GM23338 (cell line): ENCODE measurements around the gene TENM4. TPM values are rescaled to one million over a fixed set of nuclear protein-coding genes. Genes with fewer than 3 reads are reported as not detected.
A peak's percentile ranks its signal among the peaks of the same experiment; 100 is the strongest.

ENCODE experiments used
- ATAC-seq: fragments of 200-7000 bp; cut with Tn5 transposase; 3 replicates; pipeline ENCODE4 v1.9.1; 2020
- DNase-seq: peaks from one replicate; pipeline ENCODE4 v3.0.0-alpha.2; 2015; ENCODE audit warnings: low spot score
- H2AFZ ChIP-seq: fragments of 200-600 bp; sonication (generic); 2 replicates; pipeline ENCODE4 v1.8.0; 2016; ENCODE audit warnings: antibody characterized with exemption, mild to moderate bottlenecking, moderate library complexity
- H3F3A ChIP-seq: fragments of 200-600 bp; sonication (generic); replicated peaks from 2 replicates; pipeline ENCODE4 v1.8.0; 2017; ENCODE audit warnings: antibody characterized with exemption, mixed run types, low read depth
- H3K27ac ChIP-seq: fragments of 200-600 bp; sonication (generic); 2 replicates; pipeline ENCODE4 v1.6.1; 2016; ENCODE audit warnings: low read depth
- H3K27me3 ChIP-seq: fragments of 200-600 bp; sonication (generic); 2 replicates; pipeline ENCODE4 v1.8.0; 2016; ENCODE audit warnings: mild to moderate bottlenecking, mixed run types, moderate library complexity; ENCODE audit not compliant: insufficient read depth
- H3K36me3 ChIP-seq: fragments of 200-600 bp; sonication (generic); 2 replicates; pipeline ENCODE4 v1.8.0; 2016; ENCODE audit warnings: mild to moderate bottlenecking; ENCODE audit not compliant: insufficient read depth
- H3K4me1 ChIP-seq: fragments of 200-600 bp; sonication (generic); 2 replicates; pipeline ENCODE4 v1.8.0; 2016; ENCODE audit warnings: mild to moderate bottlenecking, moderate library complexity; ENCODE audit not compliant: insufficient read depth
- H3K4me2 ChIP-seq: fragments of 200-600 bp; sonication (generic); 2 replicates; pipeline ENCODE4 v1.7.1; 2017; ENCODE audit warnings: mixed run types
- H3K4me3 ChIP-seq: fragments of 200-600 bp; sonication (generic); 2 replicates; pipeline ENCODE4 v1.6.1; 2016; ENCODE audit warnings: mixed run types
- H3K79me2 ChIP-seq: fragments of 200-600 bp; sonication (generic); replicated peaks from 2 replicates; pipeline ENCODE4 v1.8.0; 2017; ENCODE audit warnings: mild to moderate bottlenecking; ENCODE audit not compliant: insufficient read depth
- H3K9me2 ChIP-seq: fragments of 200-600 bp; sonication (generic); 2 replicates; pipeline ENCODE4 v1.8.0; 2017; ENCODE audit not compliant: insufficient read depth
- H4K20me1 ChIP-seq: fragments of 200-600 bp; sonication (generic); replicated peaks from 2 replicates; pipeline ENCODE4 v1.8.0; 2017; ENCODE audit warnings: mild to moderate bottlenecking; ENCODE audit not compliant: insufficient read depth
- H3K27ac Mint-ChIP-seq: 2 replicates; pipeline ENCODE4 v1.8.0; 2020; ENCODE audit warnings: inconsistent platforms, mild to moderate bottlenecking, moderate library complexity, mixed read lengths
- H3K27me3 Mint-ChIP-seq: 3 replicates; pipeline ENCODE4 v1.8.0; 2022; ENCODE audit warnings: low read depth, mild to moderate bottlenecking, moderate library complexity, mixed read lengths, inconsistent platforms; ENCODE audit not compliant: insufficient read depth, poor library complexity
- H3K36me3 Mint-ChIP-seq: 3 replicates; pipeline ENCODE4 v1.8.0; 2021; ENCODE audit warnings: low read depth, mild to moderate bottlenecking, inconsistent platforms, moderate library complexity, mixed read lengths
- H3K4me1 Mint-ChIP-seq: 3 replicates; pipeline ENCODE4 v1.8.0; 2020; ENCODE audit warnings: mild to moderate bottlenecking, inconsistent platforms, mixed read lengths
- H3K4me3 Mint-ChIP-seq: 3 replicates; pipeline ENCODE4 v1.8.0; 2021; ENCODE audit warnings: moderate library complexity, mild to moderate bottlenecking, inconsistent platforms, mixed read lengths
- H3K9me3 Mint-ChIP-seq: 3 replicates; pipeline ENCODE4 v1.8.0; 2020; ENCODE audit warnings: moderate library complexity, mild to moderate bottlenecking, inconsistent platforms, mixed read lengths
- CREB1 ChIP-seq: fragments of 250-450 bp; sonication (Bioruptor Pico); IDR thresholded peaks from 2 replicates; pipeline ENCODE4 v1.5.0; 2020; ENCODE audit warnings: low read depth, mild to moderate bottlenecking, moderate library complexity
- EZH2phosphoT487 ChIP-seq: fragments of 200-600 bp; sonication (generic); IDR thresholded peaks from one replicate; pipeline ENCODE4 v1.8.1; 2018; ENCODE audit warnings: antibody characterized with exemption; ENCODE audit not compliant: unreplicated experiment
- NANOG ChIP-seq: IDR thresholded peaks from 2 replicates; pipeline ENCODE4 v1.6.1; 2016; ENCODE audit warnings: antibody characterized with exemption, borderline replicate concordance
- POLR2AphosphoS5 ChIP-seq: IDR thresholded peaks from 2 replicates; pipeline ENCODE4 v1.6.1; 2016; ENCODE audit warnings: antibody characterized with exemption, low read depth
- STAT1 ChIP-seq: IDR thresholded peaks from one replicate; pipeline ENCODE4 v1.6.1; 2016; ENCODE audit warnings: antibody characterized with exemption; ENCODE audit not compliant: unreplicated experiment
- ZNF114 ChIP-seq: fragments of 250-450 bp; sonication (Bioruptor Pico); IDR thresholded peaks from 2 replicates; pipeline ENCODE4 v1.5.0; 2020; ENCODE audit warnings: mild to moderate bottlenecking, moderate library complexity
- ZNF331 ChIP-seq: fragments of 250-450 bp; sonication (Bioruptor Pico); IDR thresholded peaks from 2 replicates; pipeline ENCODE4 v1.5.0; 2020; ENCODE audit warnings: low read depth, mild to moderate bottlenecking, moderate library complexity
- polyA plus RNA-seq: library from polyadenylated mRNA; unstranded; fragments of >200 nt; fragmentation: Nextera tagmentation; extraction: Ambion mirVana; gene quantifications from 2 replicates; pipeline ENCODE4 v1.2.1, GENCODE V29; 2016
- total RNA-seq: library from RNA; depleted of rRNA; stranded (reverse); fragments of >200 nt; shearing (Covaris generic); gene quantifications from 2 replicates; pipeline ENCODE4 v1.2.3, GENCODE V29; 2014
- TF ChIP-seq, protein P1 (sequence below), 2 experiments: fragments of 200-600 bp in 1 of 2; sonication (generic) in 1 of 2; conservative IDR thresholded peaks; 2 replicates each; pipeline versions ENCODE4 v1.5.1 to v1.6.1; 2016 to 2017; ENCODE audit warnings: antibody characterized with exemption in 2 of 2, low read depth in 2 of 2, mild to moderate bottlenecking in 2 of 2, moderate library complexity in 1 of 2
- TF ChIP-seq, protein P2 (sequence below): fragments of 250-450 bp; sonication (Bioruptor Pico); IDR thresholded peaks from 2 replicates; pipeline ENCODE4 v1.5.0; 2020; ENCODE audit warnings: mild to moderate bottlenecking, moderate library complexity

Gene TENM4
- total and polyA plus RNA-seq, 2 experiments from 2014 or later: 7.3 TPM

DNA sequence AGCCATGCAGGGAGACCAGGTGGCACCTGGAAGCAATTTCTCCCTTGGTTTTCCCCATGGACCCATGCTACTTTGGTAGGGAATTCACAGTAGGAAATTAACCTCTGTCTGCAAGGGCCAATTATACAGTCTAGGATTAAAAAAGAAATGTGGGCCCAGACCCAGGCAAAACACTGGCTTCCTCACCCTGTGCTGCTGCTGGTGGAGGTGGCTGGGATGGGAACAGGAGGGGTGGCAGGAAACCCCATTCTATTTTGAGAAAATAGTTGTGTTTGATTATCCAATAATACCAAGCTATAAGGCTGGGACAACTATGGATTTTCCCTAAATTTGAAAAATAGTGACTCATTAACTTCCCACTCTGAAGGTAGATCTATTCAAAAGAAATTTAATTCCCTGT is 449.1 kb downstream of the TENM4 start (continued):
- TF ChIP-seq ZNF114 (CRISPR knock-in tag) (no peak), NANOG (no peak), POLR2AphosphoS5 (no peak), ZNF331 (CRISPR knock-in tag) (no peak), CREB1 (CRISPR knock-in tag) (no peak)
- TF ChIP-seq, protein P1, sequence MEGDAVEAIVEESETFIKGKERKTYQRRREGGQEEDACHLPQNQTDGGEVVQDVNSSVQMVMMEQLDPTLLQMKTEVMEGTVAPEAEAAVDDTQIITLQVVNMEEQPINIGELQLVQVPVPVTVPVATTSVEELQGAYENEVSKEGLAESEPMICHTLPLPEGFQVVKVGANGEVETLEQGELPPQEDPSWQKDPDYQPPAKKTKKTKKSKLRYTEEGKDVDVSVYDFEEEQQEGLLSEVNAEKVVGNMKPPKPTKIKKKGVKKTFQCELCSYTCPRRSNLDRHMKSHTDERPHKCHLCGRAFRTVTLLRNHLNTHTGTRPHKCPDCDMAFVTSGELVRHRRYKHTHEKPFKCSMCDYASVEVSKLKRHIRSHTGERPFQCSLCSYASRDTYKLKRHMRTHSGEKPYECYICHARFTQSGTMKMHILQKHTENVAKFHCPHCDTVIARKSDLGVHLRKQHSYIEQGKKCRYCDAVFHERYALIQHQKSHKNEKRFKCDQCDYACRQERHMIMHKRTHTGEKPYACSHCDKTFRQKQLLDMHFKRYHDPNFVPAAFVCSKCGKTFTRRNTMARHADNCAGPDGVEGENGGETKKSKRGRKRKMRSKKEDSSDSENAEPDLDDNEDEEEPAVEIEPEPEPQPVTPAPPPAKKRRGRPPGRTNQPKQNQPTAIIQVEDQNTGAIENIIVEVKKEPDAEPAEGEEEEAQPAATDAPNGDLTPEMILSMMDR (conservative IDR thresholded peaks at IDR 0.05; ENCODE audit: low read depth in 2 of 2): no peak

DNA sequence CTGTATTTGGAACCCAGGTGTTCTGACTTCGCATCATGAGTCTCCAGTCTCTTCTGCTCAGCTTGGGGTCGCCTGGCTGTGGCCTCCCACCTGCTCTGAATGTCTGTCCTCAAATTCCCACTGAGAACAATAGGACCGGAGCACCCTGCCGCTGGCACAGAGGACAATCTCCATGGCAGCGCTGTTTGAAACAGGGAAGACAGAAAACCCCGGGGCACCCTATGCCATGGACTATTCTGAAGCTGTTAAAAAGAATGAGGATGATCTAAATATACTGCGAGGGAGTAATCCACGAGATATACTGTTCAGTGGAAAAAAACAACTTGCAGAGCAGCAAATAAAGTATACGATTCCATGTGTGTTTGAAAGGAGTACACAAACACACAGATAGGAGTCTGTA is 450.6 kb downstream of the TENM4 start:
- no peak for DNase-seq
- H3F3A ChIP-seq: no peaks in the 10 kb centered on the region
- no peaks in the 10 kb centered on the region for H3K27me3 ChIP-seq
- H3K36me3 ChIP-seq: no peaks in the 10 kb centered on the region
- no peak for TF ChIP-seq EZH2phosphoT487
- peaks cover 4% of the 10 kb centered on the region for H3K4me1 Mint-ChIP-seq
- no peaks in the 10 kb centered on the region for H3K79me2 ChIP-seq
- no peaks in the 10 kb centered on the region for H4K20me1 ChIP-seq
- no peak overlapping the region for H3K4me3 ChIP-seq
- no peak overlapping the region for H3K4me2 ChIP-seq
- ATAC-seq: peak; percentile 42
- H3K9me3 Mint-ChIP-seq: no peaks in the 10 kb centered on the region
- no peaks in the 10 kb centered on the region for H3K36me3 Mint-ChIP-seq
- 0 out of 2 replicates have a peak, but pooled peaks cover 5% of the 10 kb centered on the region for H3K9me2 ChIP-seq
- H3K27ac Mint-ChIP-seq: no peak overlapping the region
- H3K4me1 ChIP-seq: no peaks in the 10 kb centered on the region
- no peaks in the 10 kb centered on the region for H3K27me3 Mint-ChIP-seq
- no peak overlapping the region for H3K27ac ChIP-seq
- no peak overlapping the region for H2AFZ ChIP-seq
- H3K4me3 Mint-ChIP-seq: no peak overlapping the region

DNA sequence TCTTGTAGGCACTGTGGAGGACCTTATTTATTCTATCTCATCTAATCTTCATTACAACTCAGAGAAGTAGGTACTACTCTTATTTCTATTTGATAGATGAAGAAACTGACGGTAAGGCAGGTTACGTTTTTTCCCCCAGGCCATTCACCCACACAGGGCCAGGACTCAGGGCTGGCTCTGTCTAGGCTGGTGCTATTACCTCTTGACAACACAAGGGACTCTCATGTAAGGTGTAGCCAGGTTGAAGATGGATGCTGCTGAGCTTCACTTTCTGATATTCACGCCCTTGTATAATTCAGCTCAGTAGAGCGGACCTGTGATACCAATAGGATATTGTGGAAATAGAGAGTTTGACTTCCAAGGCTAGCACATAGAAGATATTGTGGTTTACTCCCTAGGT is 453.1 kb downstream of the TENM4 start:
- Histone ChIP-seq H2AFZ (no peak overlapping the region), H3K4me1 (no peaks in the 10 kb centered on the region), H3F3A (no peaks in the 10 kb centered on the region), H3K9me2 (0 out of 2 replicates have a peak, but pooled peaks cover 5% of the 10 kb centered on the region), H3K79me2 (no peaks in the 10 kb centered on the region), H3K4me3 (no peak overlapping the region), H3K27ac (no peak overlapping the region), H3K36me3 (no peaks in the 10 kb centered on the region), H3K27me3 (no peaks in the 10 kb centered on the region), H3K4me2 (no peak overlapping the region), H4K20me1 (no peaks in the 10 kb centered on the region)
- Mint-ChIP-seq H3K9me3 (no peaks in the 10 kb centered on the region), H3K36me3 (no peaks in the 10 kb centered on the region), H3K4me3 (no peak overlapping the region), H3K27me3 (no peaks in the 10 kb centered on the region), H3K4me1 (peaks cover 4% of the 10 kb centered on the region), H3K27ac (no peak overlapping the region)
- ATAC-seq (peak; percentile 50; the same call in 2 of the 3 replicates), DNase-seq (no peak)
- TF ChIP-seq STAT1 (no peak), NANOG (no peak), EZH2phosphoT487 (no peak), ZNF114 (CRISPR knock-in tag) (no peak)
- TF ChIP-seq, protein P2, sequence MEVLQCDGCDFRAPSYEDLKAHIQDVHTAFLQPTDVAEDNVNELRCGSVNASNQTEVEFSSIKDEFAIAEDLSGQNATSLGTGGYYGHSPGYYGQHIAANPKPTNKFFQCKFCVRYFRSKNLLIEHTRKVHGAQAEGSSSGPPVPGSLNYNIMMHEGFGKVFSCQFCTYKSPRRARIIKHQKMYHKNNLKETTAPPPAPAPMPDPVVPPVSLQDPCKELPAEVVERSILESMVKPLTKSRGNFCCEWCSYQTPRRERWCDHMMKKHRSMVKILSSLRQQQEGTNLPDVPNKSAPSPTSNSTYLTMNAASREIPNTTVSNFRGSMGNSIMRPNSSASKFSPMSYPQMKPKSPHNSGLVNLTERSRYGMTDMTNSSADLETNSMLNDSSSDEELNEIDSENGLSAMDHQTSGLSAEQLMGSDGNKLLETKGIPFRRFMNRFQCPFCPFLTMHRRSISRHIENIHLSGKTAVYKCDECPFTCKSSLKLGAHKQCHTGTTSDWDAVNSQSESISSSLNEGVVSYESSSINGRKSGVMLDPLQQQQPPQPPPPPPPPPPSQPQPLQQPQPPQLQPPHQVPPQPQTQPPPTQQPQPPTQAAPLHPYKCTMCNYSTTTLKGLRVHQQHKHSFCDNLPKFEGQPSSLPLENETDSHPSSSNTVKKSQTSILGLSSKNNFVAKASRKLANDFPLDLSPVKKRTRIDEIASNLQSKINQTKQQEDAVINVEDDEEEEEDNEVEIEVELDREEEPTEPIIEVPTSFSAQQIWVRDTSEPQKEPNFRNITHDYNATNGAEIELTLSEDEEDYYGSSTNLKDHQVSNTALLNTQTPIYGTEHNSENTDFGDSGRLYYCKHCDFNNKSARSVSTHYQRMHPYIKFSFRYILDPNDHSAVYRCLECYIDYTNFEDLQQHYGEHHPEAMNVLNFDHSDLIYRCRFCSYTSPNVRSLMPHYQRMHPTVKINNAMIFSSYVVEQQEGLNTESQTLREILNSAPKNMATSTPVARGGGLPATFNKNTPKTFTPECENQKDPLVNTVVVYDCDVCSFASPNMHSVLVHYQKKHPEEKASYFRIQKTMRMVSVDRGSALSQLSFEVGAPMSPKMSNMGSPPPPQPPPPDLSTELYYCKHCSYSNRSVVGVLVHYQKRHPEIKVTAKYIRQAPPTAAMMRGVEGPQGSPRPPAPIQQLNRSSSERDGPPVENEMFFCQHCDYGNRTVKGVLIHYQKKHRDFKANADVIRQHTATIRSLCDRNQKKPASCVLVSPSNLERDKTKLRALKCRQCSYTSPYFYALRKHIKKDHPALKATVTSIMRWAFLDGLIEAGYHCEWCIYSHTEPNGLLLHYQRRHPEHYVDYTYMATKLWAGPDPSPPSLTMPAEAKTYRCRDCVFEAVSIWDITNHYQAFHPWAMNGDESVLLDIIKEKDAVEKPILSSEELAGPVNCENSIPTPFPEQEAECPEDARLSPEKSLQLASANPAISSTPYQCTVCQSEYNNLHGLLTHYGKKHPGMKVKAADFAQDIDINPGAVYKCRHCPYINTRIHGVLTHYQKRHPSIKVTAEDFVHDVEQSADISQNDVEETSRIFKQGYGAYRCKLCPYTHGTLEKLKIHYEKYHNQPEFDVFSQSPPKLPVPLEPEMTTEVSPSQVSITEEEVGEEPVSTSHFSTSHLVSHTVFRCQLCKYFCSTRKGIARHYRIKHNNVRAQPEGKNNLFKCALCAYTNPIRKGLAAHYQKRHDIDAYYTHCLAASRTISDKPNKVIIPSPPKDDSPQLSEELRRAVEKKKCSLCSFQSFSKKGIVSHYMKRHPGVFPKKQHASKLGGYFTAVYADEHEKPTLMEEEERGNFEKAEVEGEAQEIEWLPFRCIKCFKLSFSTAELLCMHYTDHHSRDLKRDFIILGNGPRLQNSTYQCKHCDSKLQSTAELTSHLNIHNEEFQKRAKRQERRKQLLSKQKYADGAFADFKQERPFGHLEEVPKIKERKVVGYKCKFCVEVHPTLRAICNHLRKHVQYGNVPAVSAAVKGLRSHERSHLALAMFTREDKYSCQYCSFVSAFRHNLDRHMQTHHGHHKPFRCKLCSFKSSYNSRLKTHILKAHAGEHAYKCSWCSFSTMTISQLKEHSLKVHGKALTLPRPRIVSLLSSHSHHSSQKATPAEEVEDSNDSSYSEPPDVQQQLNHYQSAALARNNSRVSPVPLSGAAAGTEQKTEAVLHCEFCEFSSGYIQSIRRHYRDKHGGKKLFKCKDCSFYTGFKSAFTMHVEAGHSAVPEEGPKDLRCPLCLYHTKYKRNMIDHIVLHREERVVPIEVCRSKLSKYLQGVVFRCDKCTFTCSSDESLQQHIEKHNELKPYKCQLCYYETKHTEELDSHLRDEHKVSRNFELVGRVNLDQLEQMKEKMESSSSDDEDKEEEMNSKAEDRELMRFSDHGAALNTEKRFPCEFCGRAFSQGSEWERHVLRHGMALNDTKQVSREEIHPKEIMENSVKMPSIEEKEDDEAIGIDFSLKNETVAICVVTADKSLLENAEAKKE (CRISPR knock-in tag): no peak
